Endothelial cell of umbilical vein (primary cell): Measurements from ENCODE around the gene RASGRP1. TPM values are rescaled to one million over a fixed set of nuclear protein-coding genes. Genes with fewer than 3 reads are reported as not detected.

ENCODE experiments used
- BruUV-seq: library from RNA; stranded (reverse); fragments of 400-500 nt; replicated peaks from 2 replicates; lab custom pipeline; 2021; lab: Mats Ljungman, UMichigan
- CTCF ChIA-PET: fragments of 300-600, 350-600 bp; sonication (Branson Sonifier 250); formaldehyde crosslinking; loops from one replicate; lab custom pipeline; 2021; ENCODE audit warnings: antibody characterized with exemption, inconsistent platforms; lab: Charles Lee
- POLR2A ChIA-PET: fragments of 300-600, 350-600 bp; sonication (Branson Sonifier 250); formaldehyde crosslinking; loops from one replicate; lab custom pipeline; 2021; ENCODE audit warnings: antibody characterized with exemption, inconsistent platforms; lab: Charles Lee
- DNase-seq: peaks from one replicate; pipeline ENCODE4 v3.0.0-alpha.2; 2011; ENCODE audit warnings: low read depth, low spot score
- FAIRE-seq: peaks from 2 replicates; lab custom pipeline; 2011; peaks lifted over from hg19 to GRCh38; lab: Jason Lieb, UNC
- H2AFZ ChIP-seq: 2 replicates; pipeline ENCODE4 v1.6.0; 2012; ENCODE audit warnings: low read depth, low read length, control low read depth, inconsistent platforms
- H3K27ac ChIP-seq: 2 replicates; pipeline ENCODE4 v1.5.1; 2011; ENCODE audit warnings: low read depth, mild to moderate bottlenecking, control low read depth, low read length, moderate library complexity; ENCODE audit not compliant: insufficient read depth
- H3K27me3 ChIP-seq, 2 experiments: 2 replicates each; pipeline versions ENCODE4 v1.6.0 to v1.6.1; 2011; ENCODE audit warnings: low read length in 2 of 2, mixed read lengths in 1 of 2; ENCODE audit not compliant: control insufficient read depth in 2 of 2, insufficient read depth in 2 of 2
- H3K36me3 ChIP-seq, 2 experiments: 2 replicates in 1 of 2; 3 replicates in 1 of 2; pipeline ENCODE4 v1.5.1; 2011; ENCODE audit warnings: low read length in 2 of 2, mild to moderate bottlenecking in 1 of 2, moderate library complexity in 1 of 2; ENCODE audit not compliant: control insufficient read depth in 2 of 2, insufficient read depth in 2 of 2; ENCODE audit errors: extremely low read depth in 1 of 2
- H3K4me1 ChIP-seq: 3 replicates; pipeline ENCODE4 v1.5.1; 2011; ENCODE audit warnings: mild to moderate bottlenecking, low read length; ENCODE audit not compliant: control insufficient read depth, insufficient read depth; ENCODE audit errors: extremely low read depth
- H3K4me2 ChIP-seq: 2 replicates; pipeline ENCODE4 v1.6.1; 2011; ENCODE audit warnings: low read length, control low read depth, mixed read lengths; ENCODE audit not compliant: insufficient read depth
- H3K4me3 ChIP-seq, 3 experiments: fragments of 200-600 bp in 1 of 3; sonication (generic), shearing (Covaris generic) in 1 of 3; replicated peaks in 1 of 3; 2 replicates each; pipeline ENCODE4 v1.5.1; 2011 to 2016; ENCODE audit warnings: control low read depth in 3 of 3, low read length in 3 of 3, mild to moderate bottlenecking in 2 of 3, inconsistent platforms in 1 of 3, low read depth in 1 of 3, moderate library complexity in 1 of 3; ENCODE audit not compliant: insufficient read depth in 1 of 3
- H3K79me2 ChIP-seq: 2 replicates; pipeline ENCODE4 v1.6.0; 2012; ENCODE audit warnings: low read length, inconsistent platforms; ENCODE audit not compliant: control insufficient read depth, insufficient read depth
- H3K9ac ChIP-seq: replicated peaks from 2 replicates; pipeline ENCODE3; 2011; ENCODE audit warnings: low read length, control low read depth; ENCODE audit not compliant: insufficient read depth; ENCODE audit errors: extremely low read depth
- H3K9me1 ChIP-seq: replicated peaks from 3 replicates; pipeline ENCODE4 v1.6.0; 2011; ENCODE audit warnings: mild to moderate bottlenecking, low read length; ENCODE audit not compliant: control insufficient read depth, insufficient read depth; ENCODE audit errors: extremely low read depth
- H3K9me3 ChIP-seq: replicated peaks from 2 replicates; pipeline ENCODE4 v1.5.1; 2012; ENCODE audit warnings: low read length, inconsistent platforms; ENCODE audit not compliant: control insufficient read depth, insufficient read depth
- H4K20me1 ChIP-seq: replicated peaks from 2 replicates; pipeline ENCODE3; 2011; ENCODE audit warnings: mild to moderate bottlenecking, low read length; ENCODE audit not compliant: control insufficient read depth, insufficient read depth; ENCODE audit errors: extremely low read depth
- EZH2 ChIP-seq: IDR thresholded peaks from 2 replicates; pipeline ENCODE4 v1.6.1; 2012; ENCODE audit warnings: borderline replicate concordance, low read depth, mild to moderate bottlenecking, moderate library complexity, low read length, inconsistent platforms; ENCODE audit not compliant: severe bottlenecking
- JUN ChIP-seq: IDR thresholded peaks from 2 replicates; pipeline ENCODE4 v1.6.1; 2011; ENCODE audit warnings: borderline replicate concordance, low read depth; ENCODE audit not compliant: insufficient read length, insufficient read depth
- MAX ChIP-seq: IDR thresholded peaks from 2 replicates; pipeline ENCODE4 v1.6.1; 2011; ENCODE audit not compliant: insufficient read depth, insufficient read length
- MYC ChIP-seq: IDR thresholded peaks from one replicate; pipeline ENCODE4 v1.6.1; 2011; ENCODE audit warnings: mild to moderate bottlenecking, low read depth, low read length
- POLR2A ChIP-seq: IDR thresholded peaks from 2 replicates; pipeline ENCODE4 v1.6.1; 2012; ENCODE audit warnings: low read depth, mild to moderate bottlenecking, control low read depth, low read length
- dilution Hi-C: fragments of 300-500 bp; cut with MboI; formaldehyde crosslinking; loops from one replicate; pipeline ENCODE4 v1.15.0; 2019; ENCODE audit warnings: low sequenced_read_pairs; ENCODE audit not compliant: extremely low pct_ligation_motif_present
- intact Hi-C: fragments of 100-400 bp; cut with micrococcal nuclease; formaldehyde crosslinking; loops from one replicate; pipeline ENCODE4 v1.10.0; 2022
- polyA plus RNA-seq, 4 experiments: library from polyadenylated mRNA; depleted of rRNA in 3 of 4; stranded (reverse) in 3 of 4; unstranded in 1 of 4; fragments of >200 nt; gene quantifications; 2 replicates each; pipeline versions ENCODE4 v1.2.1 to v1.2.3, GENCODE V29; 2011 to 2012; ENCODE audit warnings: missing spikeins in 1 of 4
- total RNA-seq: library from RNA; stranded (reverse); gene quantifications from 2 replicates; pipeline ENCODE4 v1.2.3, GENCODE V29; 2021
- TF ChIP-seq, protein P1 (sequence below), 2 donors: IDR thresholded peaks; 1 replicate in 1 of 2; 2 replicates in 1 of 2; pipeline ENCODE4 v1.5.1; 2011; ENCODE audit warnings: low read length in 2 of 2, mild to moderate bottlenecking in 2 of 2, moderate library complexity in 2 of 2, control low read depth in 1 of 2, inconsistent platforms in 1 of 2, low read depth in 1 of 2; ENCODE audit not compliant: insufficient read depth in 1 of 2; ENCODE audit errors: extremely low read depth in 1 of 2

RASGRP1 gene
- total and polyA plus RNA-seq, 2 donors (not counting 3 experiments of a cell fraction or from before 2014, with no cell fraction given), result 0.15 to 0.38 TPM

- H4K20me1 ChIP-seq, result no peaks in the 10 kb centered on the region
- DNase-seq (no peak), FAIRE-seq (no peak)
- no peak overlapping the region for H3K27ac ChIP-seq
- intact Hi-C loops, result no loop called here
- H3K9me1 ChIP-seq, result no peaks in the 10 kb centered on the region
- H3K4me1 ChIP-seq, result no peaks in the 10 kb centered on the region
- H2AFZ ChIP-seq, result no peak overlapping the region
- no TSS peak for BruUV-seq
- ChIA-PET POLR2A (no interaction called here), CTCF (interaction anchor here (2.2 kb wide), 1 partner anchor 14 kb away, joined by 14 read pairs; no protein-coding TSS in a partner anchor)
- TF ChIP-seq JUN (no peak), MYC (no peak), MAX (no peak), EZH2 (no peak), POLR2A (no peak)
- TF ChIP-seq, protein P1, sequence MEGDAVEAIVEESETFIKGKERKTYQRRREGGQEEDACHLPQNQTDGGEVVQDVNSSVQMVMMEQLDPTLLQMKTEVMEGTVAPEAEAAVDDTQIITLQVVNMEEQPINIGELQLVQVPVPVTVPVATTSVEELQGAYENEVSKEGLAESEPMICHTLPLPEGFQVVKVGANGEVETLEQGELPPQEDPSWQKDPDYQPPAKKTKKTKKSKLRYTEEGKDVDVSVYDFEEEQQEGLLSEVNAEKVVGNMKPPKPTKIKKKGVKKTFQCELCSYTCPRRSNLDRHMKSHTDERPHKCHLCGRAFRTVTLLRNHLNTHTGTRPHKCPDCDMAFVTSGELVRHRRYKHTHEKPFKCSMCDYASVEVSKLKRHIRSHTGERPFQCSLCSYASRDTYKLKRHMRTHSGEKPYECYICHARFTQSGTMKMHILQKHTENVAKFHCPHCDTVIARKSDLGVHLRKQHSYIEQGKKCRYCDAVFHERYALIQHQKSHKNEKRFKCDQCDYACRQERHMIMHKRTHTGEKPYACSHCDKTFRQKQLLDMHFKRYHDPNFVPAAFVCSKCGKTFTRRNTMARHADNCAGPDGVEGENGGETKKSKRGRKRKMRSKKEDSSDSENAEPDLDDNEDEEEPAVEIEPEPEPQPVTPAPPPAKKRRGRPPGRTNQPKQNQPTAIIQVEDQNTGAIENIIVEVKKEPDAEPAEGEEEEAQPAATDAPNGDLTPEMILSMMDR (IDR thresholded peaks at IDR 0.05; ENCODE audit: extremely low read depth in 1 of 2, insufficient read depth in 1 of 2, low read depth in 1 of 2, low read length in 2 of 2), result no peak
- no peaks in the 10 kb centered on the region for H3K36me3 ChIP-seq
- dilution Hi-C loops, result no loop called here
- H3K9me3 ChIP-seq, result no peaks in the 10 kb centered on the region
- peaks cover 30 to 42% of the 10 kb centered on the region in 2 experiments for H3K27me3 ChIP-seq
- no peak overlapping the region for H3K4me3 ChIP-seq
- H3K4me2 ChIP-seq, result no peak overlapping the region
- H3K79me2 ChIP-seq, result no peaks in the 10 kb centered on the region
- no peak overlapping the region for H3K9ac ChIP-seq
Measured at GRCh38 chr15:38549222-38549621, 15.4 kb downstream of the RASGRP1 start.
